HEK293 (cell line): ENCODE measurements around the gene LRRN4.

Experiments
- CTCF ChIA-PET: fragments of 350-600 bp; formaldehyde crosslinking; extraction: SDS; loops from one replicate; lab custom pipeline; 2021; ENCODE audit warnings: antibody characterized with exemption; lab: Yijun Ruan, JAX
- POLR2A ChIA-PET: fragments of 300-600 bp; formaldehyde crosslinking; extraction: SDS; loops from one replicate; lab custom pipeline; 2020; ENCODE audit warnings: antibody characterized with exemption, inconsistent platforms; lab: Yijun Ruan, JAX
- H3K27ac ChIP-seq: fragments of 200-500 bp; sonication (Bioruptor generic); 2 replicates; pipeline ENCODE4 v1.5.1; 2014; ENCODE audit warnings: low read depth, low read length, control low read depth, inconsistent platforms; ENCODE audit errors: extremely low read depth
- H3K36me3 ChIP-seq, 2 experiments: fragments of 200-500 bp in 1 of 2; sonication (Bioruptor generic) in 1 of 2; 1 replicate in 1 of 2; 2 replicates in 1 of 2; pipeline ENCODE4 v1.5.1; 2014 to 2017; ENCODE audit warnings: inconsistent platforms in 2 of 2, low read length in 2 of 2; ENCODE audit not compliant: control insufficient read depth in 2 of 2, insufficient read depth in 1 of 2
- H3K4me1 ChIP-seq: fragments of 200-500 bp; sonication (Bioruptor generic); 2 replicates; pipeline ENCODE4 v1.5.1; 2014; ENCODE audit warnings: mild to moderate bottlenecking, low read length, inconsistent platforms; ENCODE audit not compliant: control insufficient read depth, insufficient read depth
- H3K4me3 ChIP-seq: 2 replicates; pipeline ENCODE4 v1.5.1; 2011; ENCODE audit warnings: low read depth, mild to moderate bottlenecking, control low read depth, low read length, moderate library complexity
- H3K9me3 ChIP-seq: fragments of 200-500 bp; sonication (Bioruptor generic); 2 replicates; pipeline ENCODE4 v1.5.1; 2014; ENCODE audit warnings: low read depth, low read length, inconsistent platforms; ENCODE audit not compliant: control insufficient read depth, insufficient read depth
- GLIS2 ChIP-seq: fragments of 450-650 bp; formaldehyde crosslinking; IDR thresholded peaks from 2 replicates; pipeline ENCODE4 v1.5.1; 2016; ENCODE audit warnings: missing biosample characterization, missing genetic modification characterization
- HOXD13 ChIP-seq: sonication (generic); formaldehyde crosslinking; IDR thresholded peaks from 2 replicates; pipeline ENCODE4 v1.8.0; 2022; ENCODE audit warnings: missing genetic modification reagents, borderline replicate concordance
- YY2 ChIP-seq: fragments of 450-650 bp; formaldehyde crosslinking; IDR thresholded peaks from 2 replicates; pipeline ENCODE4 v1.5.1; 2016; ENCODE audit warnings: missing biosample characterization, missing genetic modification characterization
- ZBTB1 ChIP-seq: fragments of 450-650 bp; formaldehyde crosslinking; IDR thresholded peaks from 2 replicates; pipeline ENCODE4 v1.5.1; 2016; ENCODE audit warnings: missing biosample characterization, missing genetic modification characterization
- ZBTB20 ChIP-seq: fragments of 450-650 bp; formaldehyde crosslinking; IDR thresholded peaks from 2 replicates; pipeline ENCODE4 v1.5.1; 2016; ENCODE audit warnings: missing biosample characterization, missing genetic modification characterization
- ZBTB7A ChIP-seq: fragments of 450-650 bp; formaldehyde crosslinking; IDR thresholded peaks from 2 replicates; pipeline ENCODE4 v1.5.1; 2016; ENCODE audit warnings: low read depth, missing biosample characterization, missing genetic modification characterization
- ZNF10 ChIP-seq: fragments of 450-650 bp; formaldehyde crosslinking; IDR thresholded peaks from 2 replicates; pipeline ENCODE4 v1.5.1; 2017; ENCODE audit warnings: missing biosample characterization, missing genetic modification characterization
- ZNF157 ChIP-seq: fragments of 450-650 bp; formaldehyde crosslinking; IDR thresholded peaks from 2 replicates; pipeline ENCODE4 v1.5.1; 2016; ENCODE audit warnings: missing biosample characterization, missing genetic modification characterization
- ZNF214 ChIP-seq: fragments of 450-650 bp; formaldehyde crosslinking; IDR thresholded peaks from 2 replicates; pipeline ENCODE4 v1.5.1; 2017; ENCODE audit warnings: missing biosample characterization, mild to moderate bottlenecking, missing genetic modification characterization, borderline replicate concordance
- ZNF366 ChIP-seq: fragments of 450-650 bp; formaldehyde crosslinking; conservative IDR thresholded peaks from 2 replicates; pipeline ENCODE4 v1.5.1; 2016; ENCODE audit warnings: missing biosample characterization, missing genetic modification characterization
- ZNF416 ChIP-seq: fragments of 450-650 bp; formaldehyde crosslinking; IDR thresholded peaks from 2 replicates; pipeline ENCODE4 v1.5.1; 2016; ENCODE audit warnings: missing biosample characterization, missing genetic modification characterization
- ZNF777 ChIP-seq: fragments of 450-650 bp; formaldehyde crosslinking; IDR thresholded peaks from 2 replicates; pipeline ENCODE4 v1.5.1; 2017; ENCODE audit warnings: missing biosample characterization, missing genetic modification characterization, borderline replicate concordance
- ZNF843 ChIP-seq: fragments of 450-650 bp; formaldehyde crosslinking; IDR thresholded peaks from 2 replicates; pipeline ENCODE4 v1.5.1; 2016; ENCODE audit warnings: missing biosample characterization, missing genetic modification characterization
- TF ChIP-seq, protein P1 (sequence below): fragments of 450-650 bp; formaldehyde crosslinking; IDR thresholded peaks from 2 replicates; pipeline ENCODE4 v1.5.1; 2016; ENCODE audit warnings: missing biosample characterization, missing genetic modification characterization
- TF ChIP-seq, protein P2 (sequence below): fragments of 450-650 bp; formaldehyde crosslinking; IDR thresholded peaks from 2 replicates; pipeline ENCODE4 v1.5.1; 2016; ENCODE audit warnings: missing biosample characterization, missing genetic modification characterization
- TF ChIP-seq, protein P3 (sequence below): fragments of 450-650 bp; formaldehyde crosslinking; IDR thresholded peaks from 2 replicates; pipeline ENCODE4 v1.5.1; 2017; ENCODE audit warnings: missing biosample characterization, missing genetic modification characterization
- TF ChIP-seq, protein P4 (sequence below): fragments of 450-650 bp; formaldehyde crosslinking; IDR thresholded peaks from 2 replicates; pipeline ENCODE4; 2016; ENCODE audit warnings: missing biosample characterization, missing genetic modification characterization
- TF ChIP-seq, protein P5 (sequence below): fragments of 450-650 bp; formaldehyde crosslinking; IDR thresholded peaks from 2 replicates; pipeline ENCODE4 v1.5.1; 2016; ENCODE audit warnings: missing biosample characterization, missing genetic modification characterization

Gene LRRN4

DNA sequence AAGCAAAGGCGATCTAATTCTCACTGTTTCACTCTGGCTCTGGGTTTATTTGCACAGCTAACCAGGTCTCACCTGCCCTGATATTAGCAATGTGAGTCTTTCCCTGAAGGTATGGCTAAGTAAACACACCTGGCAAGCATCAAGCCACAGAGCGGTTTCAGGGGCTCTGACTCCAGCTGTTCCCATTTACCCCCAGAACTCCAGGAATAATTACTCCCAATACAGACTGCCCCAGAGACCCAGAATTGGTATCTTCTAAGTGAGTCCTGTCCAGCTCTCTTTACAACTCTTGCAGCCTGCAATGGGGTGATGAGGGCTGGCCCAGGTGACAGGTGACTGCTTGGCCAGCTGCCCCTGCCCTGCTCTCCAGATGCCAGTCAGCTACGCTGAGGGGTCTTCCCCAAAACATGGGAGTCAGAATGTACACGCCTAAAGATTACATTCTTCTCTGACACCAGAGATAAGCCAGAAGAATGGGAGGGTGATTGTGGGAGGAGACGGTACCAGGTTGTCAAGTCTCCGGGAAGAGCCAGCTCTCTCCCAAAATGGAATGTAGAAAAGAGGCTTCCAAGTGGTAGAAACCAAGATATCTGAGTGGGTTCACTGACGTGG, 4.9 kb upstream of the LRRN4 start:
- CTCF ChIA-PET = interaction anchor here (0.6 to 1.4 kb wide), 2 partner anchors 15 to 467 kb away, joined by 3 to 4 read pairs; no protein-coding TSS in a partner anchor
- Histone ChIP-seq H3K9me3 (no peaks in the 10 kb centered on the region), H3K27ac (no peak overlapping the region; the same call in 1 of the 2 replicates), H3K4me1 (peaks cover 14% of the 10 kb centered on the region), H3K4me3 (no peak overlapping the region), H3K36me3 (no peaks in the 10 kb centered on the region)
- POLR2A ChIA-PET = no interaction called here
- TF ChIP-seq, protein P1, sequence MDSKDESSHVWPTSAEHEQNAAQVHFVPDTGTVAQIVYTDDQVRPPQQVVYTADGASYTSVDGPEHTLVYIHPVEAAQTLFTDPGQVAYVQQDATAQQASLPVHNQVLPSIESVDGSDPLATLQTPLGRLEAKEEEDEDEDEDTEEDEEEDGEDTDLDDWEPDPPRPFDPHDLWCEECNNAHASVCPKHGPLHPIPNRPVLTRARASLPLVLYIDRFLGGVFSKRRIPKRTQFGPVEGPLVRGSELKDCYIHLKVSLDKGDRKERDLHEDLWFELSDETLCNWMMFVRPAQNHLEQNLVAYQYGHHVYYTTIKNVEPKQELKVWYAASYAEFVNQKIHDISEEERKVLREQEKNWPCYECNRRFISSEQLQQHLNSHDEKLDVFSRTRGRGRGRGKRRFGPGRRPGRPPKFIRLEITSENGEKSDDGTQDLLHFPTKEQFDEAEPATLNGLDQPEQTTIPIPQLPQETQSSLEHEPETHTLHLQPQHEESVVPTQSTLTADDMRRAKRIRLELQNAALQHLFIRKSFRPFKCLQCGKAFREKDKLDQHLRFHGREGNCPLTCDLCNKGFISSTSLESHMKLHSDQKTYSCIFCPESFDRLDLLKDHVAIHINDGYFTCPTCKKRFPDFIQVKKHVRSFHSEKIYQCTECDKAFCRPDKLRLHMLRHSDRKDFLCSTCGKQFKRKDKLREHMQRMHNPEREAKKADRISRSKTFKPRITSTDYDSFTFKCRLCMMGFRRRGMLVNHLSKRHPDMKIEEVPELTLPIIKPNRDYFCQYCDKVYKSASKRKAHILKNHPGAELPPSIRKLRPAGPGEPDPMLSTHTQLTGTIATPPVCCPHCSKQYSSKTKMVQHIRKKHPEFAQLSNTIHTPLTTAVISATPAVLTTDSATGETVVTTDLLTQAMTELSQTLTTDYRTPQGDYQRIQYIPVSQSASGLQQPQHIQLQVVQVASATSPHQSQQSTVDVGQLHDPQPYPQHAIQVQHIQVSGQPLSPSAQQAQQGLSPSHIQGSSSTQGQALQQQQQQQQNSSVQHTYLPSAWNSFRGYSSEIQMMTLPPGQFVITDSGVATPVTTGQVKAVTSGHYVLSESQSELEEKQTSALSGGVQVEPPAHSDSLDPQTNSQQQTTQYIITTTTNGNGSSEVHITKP = peak; percentile 59
- TF ChIP-seq ZNF157 (tag by site-specific recombination) (no peak), ZNF416 (tag by site-specific recombination) (no peak)

DNA sequence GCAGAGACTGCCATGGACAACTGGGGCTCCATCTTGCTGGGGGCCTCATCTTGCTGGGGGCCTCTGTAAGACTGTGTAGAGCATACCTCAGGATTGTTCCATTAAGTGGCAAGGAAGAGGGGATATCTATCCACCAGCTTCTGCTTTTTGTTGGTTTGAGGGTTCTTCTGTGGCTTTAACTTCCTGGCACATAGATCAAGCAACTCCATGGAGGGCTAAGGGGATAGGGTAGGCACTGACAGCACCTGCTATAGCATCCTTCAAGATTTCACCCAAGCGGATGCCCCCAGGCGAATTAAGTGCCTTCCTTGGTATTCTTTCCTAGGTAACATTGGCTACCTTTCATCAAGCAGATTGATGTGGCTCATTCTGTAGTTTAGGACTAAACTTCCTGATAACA, 3.8 kb upstream of the LRRN4 start:
- TF ChIP-seq GLIS2 (no peak), ZBTB20 (no peak)
- TF ChIP-seq, protein P1 = peak; percentile 65; the same call in 1 of the 2 replicates
- TF ChIP-seq, protein P2, sequence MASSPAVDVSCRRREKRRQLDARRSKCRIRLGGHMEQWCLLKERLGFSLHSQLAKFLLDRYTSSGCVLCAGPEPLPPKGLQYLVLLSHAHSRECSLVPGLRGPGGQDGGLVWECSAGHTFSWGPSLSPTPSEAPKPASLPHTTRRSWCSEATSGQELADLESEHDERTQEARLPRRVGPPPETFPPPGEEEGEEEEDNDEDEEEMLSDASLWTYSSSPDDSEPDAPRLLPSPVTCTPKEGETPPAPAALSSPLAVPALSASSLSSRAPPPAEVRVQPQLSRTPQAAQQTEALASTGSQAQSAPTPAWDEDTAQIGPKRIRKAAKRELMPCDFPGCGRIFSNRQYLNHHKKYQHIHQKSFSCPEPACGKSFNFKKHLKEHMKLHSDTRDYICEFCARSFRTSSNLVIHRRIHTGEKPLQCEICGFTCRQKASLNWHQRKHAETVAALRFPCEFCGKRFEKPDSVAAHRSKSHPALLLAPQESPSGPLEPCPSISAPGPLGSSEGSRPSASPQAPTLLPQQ = no peak
- TF ChIP-seq, protein P3, sequence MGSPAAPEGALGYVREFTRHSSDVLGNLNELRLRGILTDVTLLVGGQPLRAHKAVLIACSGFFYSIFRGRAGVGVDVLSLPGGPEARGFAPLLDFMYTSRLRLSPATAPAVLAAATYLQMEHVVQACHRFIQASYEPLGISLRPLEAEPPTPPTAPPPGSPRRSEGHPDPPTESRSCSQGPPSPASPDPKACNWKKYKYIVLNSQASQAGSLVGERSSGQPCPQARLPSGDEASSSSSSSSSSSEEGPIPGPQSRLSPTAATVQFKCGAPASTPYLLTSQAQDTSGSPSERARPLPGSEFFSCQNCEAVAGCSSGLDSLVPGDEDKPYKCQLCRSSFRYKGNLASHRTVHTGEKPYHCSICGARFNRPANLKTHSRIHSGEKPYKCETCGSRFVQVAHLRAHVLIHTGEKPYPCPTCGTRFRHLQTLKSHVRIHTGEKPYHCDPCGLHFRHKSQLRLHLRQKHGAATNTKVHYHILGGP (tag by site-specific recombination) = no peak

DNA sequence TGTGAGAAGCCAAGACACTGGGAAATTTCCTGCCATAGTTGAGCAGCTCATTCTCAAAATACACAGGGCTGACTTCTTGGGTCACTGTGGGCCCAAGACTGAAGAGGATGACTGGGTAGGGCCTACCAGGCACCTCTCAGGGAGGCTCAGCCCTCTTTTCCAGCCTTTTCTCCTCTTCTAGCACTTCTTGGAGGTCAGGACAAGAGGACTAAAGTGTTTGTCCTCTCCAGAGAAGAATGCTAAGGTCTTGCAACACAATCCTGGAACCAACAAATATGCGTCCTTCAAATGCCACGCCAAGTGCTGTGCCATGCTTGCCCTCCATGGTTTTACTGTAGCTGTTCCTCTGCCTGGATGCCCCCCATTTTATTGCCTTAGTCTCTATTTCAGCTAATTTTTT, 3.3 kb upstream of the LRRN4 start:
- Histone ChIP-seq H3K4me1 (peaks cover 14% of the 10 kb centered on the region), H3K4me3 (no peak overlapping the region), H3K36me3 (no peaks in the 10 kb centered on the region), H3K9me3 (no peaks in the 10 kb centered on the region), H3K27ac (no peak overlapping the region)
- TF ChIP-seq, protein P4, sequence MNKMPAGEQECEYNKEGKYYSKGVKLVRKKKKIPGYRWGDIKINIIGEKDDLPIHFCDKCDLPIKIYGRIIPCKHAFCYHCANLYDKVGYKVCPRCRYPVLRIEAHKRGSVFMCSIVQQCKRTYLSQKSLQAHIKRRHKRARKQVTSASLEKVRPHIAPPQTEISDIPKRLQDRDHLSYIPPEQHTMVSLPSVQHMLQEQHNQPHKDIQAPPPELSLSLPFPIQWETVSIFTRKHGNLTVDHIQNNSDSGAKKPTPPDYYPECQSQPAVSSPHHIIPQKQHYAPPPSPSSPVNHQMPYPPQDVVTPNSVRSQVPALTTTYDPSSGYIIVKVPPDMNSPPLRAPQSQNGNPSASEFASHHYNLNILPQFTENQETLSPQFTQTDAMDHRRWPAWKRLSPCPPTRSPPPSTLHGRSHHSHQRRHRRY (tag by site-specific recombination) = no peak
- no peak for TF ChIP-seq ZNF843 (tag by site-specific recombination)
- TF ChIP-seq ZBTB7A (tag by site-specific recombination) = no peak
- TF ChIP-seq ZNF10 (tag by site-specific recombination) = no peak
- TF ChIP-seq HOXD13 (CRISPR knock-in tag) = no peak
- no peak for TF ChIP-seq YY2 (tag by site-specific recombination)
- no peak for TF ChIP-seq ZNF366 (tag by site-specific recombination)
- TF ChIP-seq ZBTB1 (tag by site-specific recombination) = no peak
- TF ChIP-seq, protein P5, sequence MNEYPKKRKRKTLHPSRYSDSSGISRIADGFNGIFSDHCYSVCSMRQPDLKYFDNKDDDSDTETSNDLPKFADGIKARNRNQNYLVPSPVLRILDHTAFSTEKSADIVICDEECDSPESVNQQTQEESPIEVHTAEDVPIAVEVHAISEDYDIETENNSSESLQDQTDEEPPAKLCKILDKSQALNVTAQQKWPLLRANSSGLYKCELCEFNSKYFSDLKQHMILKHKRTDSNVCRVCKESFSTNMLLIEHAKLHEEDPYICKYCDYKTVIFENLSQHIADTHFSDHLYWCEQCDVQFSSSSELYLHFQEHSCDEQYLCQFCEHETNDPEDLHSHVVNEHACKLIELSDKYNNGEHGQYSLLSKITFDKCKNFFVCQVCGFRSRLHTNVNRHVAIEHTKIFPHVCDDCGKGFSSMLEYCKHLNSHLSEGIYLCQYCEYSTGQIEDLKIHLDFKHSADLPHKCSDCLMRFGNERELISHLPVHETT = no peak
- no peak for TF ChIP-seq ZNF777
- TF ChIP-seq ZNF214 = no peak
- POLR2A ChIA-PET = no interaction called here
- CTCF ChIA-PET = interaction anchor here (1.0 kb wide), 1 partner anchor 15 kb away, joined by 3 read pairs; no protein-coding TSS in a partner anchor

More for the DNA sequence above, 3.8 kb upstream of the LRRN4 start:
- Histone ChIP-seq H3K36me3 (no peaks in the 10 kb centered on the region), H3K27ac (no peak overlapping the region), H3K9me3 (no peaks in the 10 kb centered on the region), H3K4me1 (peaks cover 14% of the 10 kb centered on the region), H3K4me3 (no peak overlapping the region)
- ChIA-PET CTCF (no interaction called here), POLR2A (no interaction called here)
